Inferior parietal cortex (tissue), 1 donor: Measurements from ENCODE around the gene TNFRSF4.

Experiments used
- DNase-seq: peaks from one replicate; pipeline ENCODE4 v3.0.0-alpha.2; 2016; ENCODE audit errors: extremely low spot score

The TNFRSF4 gene

DNA sequence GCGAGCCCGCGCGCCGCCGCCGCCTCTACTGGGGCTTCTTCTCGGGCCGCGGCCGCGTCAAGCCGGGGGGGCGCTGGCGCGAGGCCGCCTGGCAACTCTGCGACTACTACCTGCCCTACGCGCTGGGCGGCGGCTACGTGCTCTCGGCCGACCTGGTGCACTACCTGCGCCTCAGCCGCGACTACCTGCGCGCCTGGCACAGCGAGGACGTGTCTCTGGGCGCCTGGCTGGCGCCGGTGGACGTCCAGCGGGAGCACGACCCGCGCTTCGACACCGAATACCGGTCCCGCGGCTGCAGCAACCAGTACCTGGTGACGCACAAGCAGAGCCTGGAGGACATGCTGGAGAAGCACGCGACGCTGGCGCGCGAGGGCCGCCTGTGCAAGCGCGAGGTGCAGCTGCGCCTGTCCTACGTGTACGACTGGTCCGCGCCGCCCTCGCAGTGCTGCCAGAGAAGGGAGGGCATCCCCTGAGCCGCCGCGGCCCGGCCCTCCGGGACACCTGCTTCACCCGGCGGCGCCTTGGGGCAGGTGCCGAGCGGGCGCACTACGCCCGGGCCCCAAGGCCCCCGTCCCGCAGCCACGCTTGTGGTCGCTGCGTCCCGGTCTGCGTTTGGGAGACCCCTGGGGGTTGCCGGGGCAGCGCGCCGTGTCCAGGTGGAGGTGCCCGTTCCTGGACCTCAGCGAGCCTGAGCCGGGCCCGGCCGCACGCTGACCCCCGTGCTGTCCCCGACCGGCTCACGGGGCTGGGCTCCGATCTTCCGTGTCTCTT lies 19.0 kb upstream of the TNFRSF4 start:
- DNase-seq, result no peak

DNA sequence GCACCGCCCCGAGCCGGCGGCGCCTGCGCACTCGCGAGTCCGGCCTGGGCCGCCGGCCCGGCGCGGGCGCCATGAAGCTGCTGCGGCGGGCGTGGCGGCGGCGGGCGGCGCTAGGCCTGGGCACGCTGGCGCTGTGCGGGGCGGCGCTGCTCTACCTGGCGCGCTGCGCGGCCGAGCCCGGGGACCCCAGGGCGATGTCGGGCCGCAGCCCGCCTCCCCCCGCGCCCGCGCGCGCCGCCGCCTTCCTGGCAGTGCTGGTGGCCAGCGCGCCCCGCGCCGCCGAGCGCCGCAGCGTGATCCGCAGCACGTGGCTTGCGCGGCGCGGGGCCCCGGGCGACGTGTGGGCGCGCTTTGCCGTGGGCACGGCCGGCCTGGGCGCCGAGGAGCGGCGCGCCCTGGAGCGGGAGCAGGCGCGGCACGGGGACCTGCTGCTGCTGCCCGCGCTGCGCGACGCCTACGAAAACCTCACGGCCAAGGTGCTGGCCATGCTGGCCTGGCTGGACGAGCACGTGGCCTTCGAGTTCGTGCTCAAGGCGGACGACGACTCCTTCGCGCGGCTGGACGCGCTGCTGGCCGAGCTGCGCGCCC lies 18.3 kb upstream of the TNFRSF4 start, which contains the start of gene B3GALT6:
B3GALT6 (plus strand) TSS at position 30 of the 588 bp plus-strand sequence; CDS start at position 72, 42 bp downstream.
- DNase-seq, result no peak

DNA sequence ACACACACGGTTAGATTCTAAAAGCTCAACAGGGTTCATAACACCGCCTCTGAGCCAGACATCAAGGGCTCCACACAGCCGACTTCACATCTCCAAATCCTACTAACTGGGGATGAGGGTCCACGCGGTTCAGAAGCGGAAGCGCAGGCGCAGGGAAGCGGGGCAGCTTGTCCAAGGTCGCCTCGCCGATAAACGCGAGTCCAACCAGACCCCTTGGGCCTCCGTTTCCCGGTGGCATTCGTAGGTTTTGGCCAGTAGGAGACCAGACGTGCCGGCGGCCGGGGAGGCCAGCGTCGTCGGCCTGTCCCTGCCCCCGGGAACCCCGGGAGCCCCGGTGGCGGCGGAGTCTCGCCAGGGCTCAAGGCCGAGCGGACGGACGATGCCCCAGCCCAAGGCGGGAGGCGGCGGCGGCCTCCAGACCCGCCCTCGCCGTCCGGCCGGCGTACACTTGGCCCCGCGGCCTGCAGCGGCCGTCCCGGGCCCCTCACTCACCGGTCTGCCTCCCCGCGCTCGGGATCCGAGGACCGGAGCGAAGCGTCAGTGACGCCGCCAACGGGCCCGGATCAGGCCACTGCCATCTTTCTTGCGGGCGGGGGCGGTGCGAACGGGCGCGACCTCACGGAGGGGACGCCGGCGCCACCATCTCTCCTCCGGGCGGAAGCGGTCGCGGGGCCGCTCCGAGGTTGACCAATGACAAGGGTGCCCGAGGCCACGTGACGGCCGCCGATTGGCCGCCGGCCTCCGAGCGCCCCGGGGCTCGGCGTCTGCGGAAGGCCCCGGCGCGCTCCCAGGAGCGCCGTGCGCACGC lies 17.7 kb upstream of the TNFRSF4 start, which contains the start of gene SDF4:
SDF4 (minus strand) TSS at position 602 of the 808 bp plus-strand sequence. CDS start 3,229 bp downstream, outside the sequence.
- DNase-seq, result peak; percentile 95

DNA sequence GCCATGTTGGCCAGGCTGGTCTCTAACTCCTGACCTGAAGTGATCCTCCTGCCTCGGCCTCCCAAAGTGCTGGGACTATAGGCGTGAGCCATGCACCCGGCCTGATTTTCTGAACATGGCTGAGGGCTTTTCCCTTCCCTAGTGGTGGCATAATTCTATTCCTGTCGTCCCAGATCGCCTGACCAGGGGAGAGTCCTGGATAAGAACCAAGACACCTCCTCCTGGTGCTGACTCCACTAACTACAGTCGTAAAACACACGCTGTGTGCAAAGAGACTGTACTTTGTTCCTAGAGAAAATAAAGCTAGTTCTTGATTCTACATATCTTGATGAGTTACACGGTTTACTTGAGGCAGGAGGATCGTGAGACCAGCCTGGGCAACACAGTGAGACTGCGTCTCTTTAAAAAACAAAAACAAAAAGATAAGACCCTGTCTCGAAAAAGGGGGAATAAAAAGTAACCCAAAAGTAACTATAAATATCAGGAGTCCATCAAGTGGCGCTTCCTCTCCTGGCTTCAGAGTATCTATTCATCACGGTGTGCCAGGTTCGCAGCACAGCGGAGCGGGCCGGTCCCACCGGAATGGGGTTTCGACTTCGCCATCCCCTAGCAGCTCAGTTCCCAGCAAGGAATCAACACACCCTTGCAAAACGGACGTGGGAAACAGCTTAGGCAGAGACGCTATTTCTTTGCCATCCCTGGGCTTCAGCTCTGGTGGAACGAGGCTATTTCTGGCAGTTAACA lies 16.9 kb upstream of the TNFRSF4 start:
- no peak for DNase-seq

DNA sequence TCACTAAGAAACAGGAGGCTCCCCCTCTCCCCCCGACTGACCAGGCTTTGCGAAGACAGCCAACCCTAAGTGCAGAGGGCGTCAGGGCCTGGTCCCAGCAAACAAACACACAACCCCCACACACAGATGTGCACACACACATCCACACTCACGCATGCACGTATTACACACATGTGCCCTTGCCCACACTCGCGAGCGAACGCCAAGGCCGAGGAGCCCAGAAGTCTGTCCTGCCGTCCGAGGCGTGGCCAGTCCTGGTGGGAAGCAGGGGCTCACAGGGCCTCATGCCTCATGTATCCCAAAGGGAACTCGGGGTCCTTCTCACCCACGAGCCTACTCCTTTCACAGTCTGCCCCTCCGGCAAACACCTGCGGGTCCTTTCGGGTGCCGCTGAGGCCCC lies 15.8 kb upstream of the TNFRSF4 start:
- DNase-seq, result no peak

DNA sequence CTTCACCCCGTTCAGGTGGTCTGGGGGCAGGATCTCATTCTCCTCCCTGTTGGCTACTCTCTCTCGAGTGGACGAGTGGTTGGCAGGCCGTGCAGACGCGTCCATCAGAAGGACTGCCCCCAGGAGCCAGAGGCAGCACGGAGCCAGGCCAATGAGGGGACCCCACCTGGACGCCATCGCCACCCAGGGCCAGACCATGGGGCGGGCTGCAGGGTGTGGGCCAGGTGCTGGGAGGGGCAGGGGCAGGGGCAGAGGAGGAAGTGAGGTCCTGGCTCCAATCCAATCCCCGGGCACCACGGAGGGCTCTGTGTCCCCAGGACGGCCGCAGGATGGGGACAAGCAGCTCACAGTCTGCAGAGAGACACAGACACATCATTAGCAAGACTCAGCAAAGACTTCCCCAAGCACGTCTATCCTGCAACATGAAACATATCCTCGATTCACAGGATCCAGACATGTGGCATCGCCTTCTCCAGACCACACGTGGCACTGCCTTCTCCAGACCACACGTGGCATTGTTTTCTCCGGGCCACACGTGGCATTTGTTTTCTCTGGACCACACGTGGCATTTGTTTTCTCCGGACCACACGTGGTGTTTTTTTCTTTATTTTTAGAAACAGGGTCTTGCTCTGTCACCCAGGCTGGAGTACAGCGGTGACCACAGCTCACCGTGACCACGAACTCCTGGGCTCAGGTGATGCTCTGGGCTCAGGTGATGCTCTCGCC lies 14.8 kb upstream of the TNFRSF4 start:
- no peak for DNase-seq

DNA sequence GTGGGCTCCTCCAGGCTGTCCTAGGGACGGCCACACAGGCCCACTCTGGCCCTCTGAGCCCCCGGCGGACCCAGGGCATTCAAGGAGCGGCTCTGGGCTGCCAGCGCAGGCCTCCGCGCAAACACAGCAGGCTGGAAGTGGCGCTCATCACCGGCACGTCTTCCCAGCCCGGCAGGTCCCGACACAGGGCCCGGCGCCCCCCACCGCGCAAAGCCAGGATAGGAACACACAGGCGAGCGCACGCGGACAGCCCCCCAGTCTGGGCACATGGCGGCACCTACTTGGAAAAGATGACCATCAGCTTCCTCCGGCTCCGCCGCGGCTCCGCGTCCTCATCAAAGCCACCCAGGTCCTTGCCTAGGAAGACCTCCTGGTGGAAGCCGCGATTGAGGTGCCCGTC lies 14.2 kb upstream of the TNFRSF4 start:
- no peak for DNase-seq

DNA sequence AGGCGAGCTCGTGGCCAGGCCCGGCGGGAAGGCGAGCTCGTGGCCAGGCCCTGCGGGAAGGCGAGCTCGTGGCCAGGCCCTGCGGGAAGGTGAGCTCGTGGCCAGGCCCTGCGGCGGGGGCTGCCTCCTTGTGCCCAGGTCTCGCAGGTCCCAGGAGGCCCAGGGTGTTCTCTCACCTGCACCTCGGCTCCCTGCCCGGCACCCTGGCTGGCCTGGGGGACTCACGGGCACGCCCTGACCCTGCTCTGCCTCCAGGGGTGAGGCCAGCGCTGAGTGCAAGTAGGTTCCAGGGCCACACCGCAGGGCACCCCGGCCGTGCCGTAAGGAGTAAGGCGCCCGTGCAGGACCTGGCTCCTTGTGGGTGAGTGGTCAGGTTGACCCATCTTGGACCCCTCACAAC lies 13.4 kb upstream of the TNFRSF4 start:
- no peak for DNase-seq

DNA sequence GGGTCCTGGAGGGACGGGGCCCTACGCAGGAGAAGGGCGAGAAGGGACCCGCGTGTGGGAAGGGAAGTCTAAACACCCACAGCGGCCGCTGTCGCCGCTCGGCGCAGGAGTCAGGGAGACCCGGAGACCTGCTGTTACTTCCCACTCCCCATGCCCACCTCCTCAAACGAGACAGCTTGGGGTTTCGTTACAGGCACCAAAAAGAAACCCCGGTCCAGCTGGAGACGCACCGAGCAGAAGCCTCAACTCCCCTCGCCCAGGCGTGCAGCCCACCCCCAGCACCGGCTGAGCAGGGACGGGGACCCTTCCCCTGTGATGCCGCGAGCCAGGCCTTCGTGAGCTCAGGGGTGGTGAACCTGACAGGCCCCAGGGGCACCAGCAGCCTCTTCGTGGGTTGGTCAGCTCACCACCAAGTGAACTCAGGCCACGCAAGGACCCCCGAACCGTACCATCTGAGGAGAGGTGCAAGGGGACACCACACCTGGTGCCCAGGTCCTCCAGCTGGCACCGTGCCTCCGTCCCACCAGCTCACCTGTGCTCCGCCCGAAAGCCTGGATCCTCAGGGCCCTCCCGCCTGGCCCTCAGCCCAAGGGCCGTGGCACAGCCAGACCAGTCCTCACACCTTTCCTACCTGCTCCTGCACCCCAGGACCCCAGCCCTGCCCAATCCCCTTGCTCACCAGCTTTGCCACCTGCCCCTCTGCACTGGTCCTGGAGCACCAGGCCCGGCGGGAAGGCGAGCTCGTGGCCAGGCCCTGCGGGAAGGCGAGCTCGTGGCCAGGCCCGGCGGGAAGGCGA lies 12.8 kb upstream of the TNFRSF4 start:
- no peak for DNase-seq

DNA sequence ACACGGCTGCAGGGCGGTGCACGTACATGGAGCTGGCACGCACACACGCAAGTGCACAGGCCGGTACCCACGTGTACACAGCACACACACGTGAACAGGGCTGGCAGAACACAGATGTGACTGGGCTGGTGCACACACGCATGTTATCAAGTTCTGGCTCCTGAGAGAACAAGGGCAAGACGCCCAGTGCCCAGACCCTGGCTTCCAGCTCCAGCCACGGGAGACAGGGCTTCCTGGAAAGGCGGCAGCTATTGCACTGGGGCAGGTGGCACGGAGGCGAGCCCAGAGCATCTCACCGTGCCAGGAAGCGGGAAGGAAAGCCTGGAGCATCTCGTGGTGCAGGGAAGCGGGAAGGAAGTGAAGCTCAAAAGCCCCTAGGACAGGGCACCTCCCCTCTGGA lies 12.0 kb upstream of the TNFRSF4 start:
- no peak for DNase-seq

DNA sequence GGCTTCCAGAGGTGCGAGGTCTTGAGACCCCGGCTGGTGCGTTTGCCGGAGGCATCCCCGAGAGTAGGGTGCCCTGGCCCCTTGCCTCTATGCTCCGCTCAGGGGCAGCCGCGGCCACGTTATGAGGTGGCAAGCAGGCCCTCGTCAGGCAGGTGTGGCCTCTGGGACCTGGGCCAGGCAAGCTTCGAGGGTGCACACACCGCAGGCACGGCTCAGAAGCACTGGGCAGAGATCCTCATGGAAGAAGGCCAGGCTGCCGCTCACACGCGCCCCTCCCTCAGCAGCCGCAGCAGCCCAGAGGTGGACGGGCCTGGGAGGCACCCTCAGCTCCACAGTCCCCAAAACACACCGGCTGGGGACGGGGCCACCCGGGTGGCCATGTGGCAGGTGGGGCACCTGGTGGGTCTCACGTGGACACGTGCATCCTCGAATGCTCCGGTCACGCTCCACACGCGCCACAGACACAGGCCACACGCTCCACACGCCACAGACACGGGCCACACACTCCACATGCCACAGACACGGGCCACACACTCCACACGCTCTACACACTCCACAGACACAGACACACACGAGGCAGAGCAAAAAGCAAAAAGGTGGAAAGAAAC lies 11.4 kb upstream of the TNFRSF4 start:
- no peak for DNase-seq

DNA sequence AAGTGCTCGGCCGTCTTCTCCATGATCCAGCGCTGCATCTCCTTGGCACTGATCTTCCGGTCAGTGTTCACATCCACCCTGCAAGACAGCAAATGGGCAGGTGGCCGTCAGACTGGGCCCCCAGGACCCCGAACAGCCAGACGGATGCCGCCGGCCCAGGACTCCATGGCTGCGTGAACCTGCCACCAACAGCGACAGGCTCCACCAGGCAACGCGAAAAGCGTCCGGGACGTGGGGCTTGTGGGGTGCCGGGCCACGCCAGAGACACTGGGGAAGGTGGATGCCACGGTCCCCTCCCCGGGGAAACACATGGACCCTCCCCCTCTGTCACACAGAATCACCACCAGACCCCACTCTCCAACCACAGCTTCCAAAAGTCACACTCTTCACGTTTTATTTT lies 9.9 kb upstream of the TNFRSF4 start:
- DNase-seq, result no peak

DNA sequence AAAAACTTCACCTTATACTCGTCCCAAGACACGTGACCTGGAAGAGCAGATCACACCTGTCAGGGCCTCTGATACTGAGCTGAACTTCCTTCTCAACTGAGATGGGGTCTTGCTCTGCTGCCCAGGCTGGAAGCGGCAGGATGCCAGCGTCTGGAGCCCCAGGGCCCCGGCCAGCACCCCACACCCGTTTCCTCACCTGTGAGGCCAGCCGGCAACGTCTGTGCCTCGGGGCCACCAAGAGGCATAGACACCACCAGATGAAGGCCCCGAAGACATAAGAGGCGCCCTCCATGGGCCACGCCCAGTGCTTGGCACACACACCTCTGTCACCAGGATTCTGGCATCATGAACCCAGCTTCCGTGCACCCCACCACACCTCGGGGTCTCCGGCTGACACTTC lies 9.4 kb upstream of the TNFRSF4 start:
- no peak for DNase-seq

DNA sequence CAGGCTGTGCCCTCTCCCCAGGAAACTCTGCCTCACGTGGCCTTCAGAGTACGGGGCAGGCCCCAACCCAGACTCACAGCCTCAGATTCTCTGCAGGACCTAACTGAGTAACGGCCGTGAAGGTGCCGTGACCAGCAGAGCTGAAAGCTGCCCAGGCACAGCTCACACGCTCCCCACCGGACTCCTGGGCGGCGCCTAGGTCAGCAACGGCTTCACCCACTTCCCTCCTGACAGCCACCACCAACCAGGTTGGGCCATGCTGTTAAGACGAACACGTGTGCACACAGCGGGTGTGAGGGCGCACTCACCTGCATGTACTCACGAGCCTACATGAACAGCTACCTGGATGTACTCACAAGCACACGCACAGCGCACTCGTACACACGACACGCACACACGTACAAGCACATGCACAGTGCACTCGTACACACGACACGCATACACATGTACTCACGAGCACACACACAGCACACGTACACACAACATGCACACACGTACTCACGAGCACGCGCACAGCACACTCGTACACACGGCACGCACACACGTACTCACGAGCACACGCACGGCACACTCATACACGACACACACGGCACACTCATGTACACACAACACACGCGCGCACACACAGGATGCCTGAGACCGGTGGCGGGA lies 8.7 kb upstream of the TNFRSF4 start:
- DNase-seq, result no peak

DNA sequence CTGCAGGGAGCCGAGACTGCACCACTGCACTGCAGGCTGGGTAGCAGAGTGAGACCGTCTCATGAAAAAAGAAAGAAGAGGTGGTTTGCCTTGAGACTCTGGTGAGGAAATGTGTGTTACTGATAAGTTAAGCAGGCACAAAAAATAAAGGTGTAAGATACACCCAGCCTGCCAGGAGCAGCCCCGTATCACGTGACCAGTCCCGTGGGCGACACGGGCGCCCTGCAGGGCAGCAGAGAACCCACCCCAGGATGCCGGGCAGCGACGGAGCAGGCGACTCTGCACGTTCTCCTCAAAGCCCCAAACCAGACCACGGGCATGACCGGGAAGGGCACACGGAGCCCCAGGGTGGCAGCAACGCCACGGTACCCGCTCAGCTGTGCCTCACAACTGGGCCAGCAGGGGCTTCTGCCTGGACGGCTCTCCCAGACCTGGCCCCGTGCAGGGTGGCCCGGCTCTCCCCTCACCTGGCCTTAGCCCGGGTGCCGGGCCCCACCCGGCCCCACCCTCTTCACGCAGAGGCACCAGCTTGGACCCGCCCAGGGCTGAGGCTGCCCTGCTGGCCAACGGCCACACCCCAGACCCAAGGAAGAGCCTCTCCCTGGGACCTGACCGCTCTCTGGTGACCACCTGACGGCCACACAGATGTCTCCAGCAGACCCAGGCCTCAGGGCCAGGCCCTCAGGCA lies 8.1 kb upstream of the TNFRSF4 start:
- no peak for DNase-seq

DNA sequence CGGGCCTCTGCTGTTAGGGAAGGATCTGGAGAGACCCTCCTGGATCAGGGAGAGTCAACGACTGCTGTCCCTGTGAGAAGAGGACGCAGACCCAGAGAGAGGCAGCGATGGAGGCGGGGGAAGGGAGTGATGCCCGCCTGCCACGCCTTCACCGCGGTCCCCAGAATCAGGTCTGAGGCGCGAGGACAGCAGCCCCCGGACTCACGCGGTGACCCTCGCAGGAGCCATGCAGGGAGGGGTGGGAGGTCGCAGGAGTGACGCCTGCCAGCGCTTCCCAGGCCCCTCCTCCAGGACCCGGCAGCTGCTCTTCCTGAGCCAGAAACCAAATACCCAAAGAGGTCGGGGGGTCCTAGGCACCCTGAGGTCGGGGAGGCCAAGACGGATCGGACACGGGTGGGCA lies 6.2 kb upstream of the TNFRSF4 start:
- DNase-seq, result no peak

DNA sequence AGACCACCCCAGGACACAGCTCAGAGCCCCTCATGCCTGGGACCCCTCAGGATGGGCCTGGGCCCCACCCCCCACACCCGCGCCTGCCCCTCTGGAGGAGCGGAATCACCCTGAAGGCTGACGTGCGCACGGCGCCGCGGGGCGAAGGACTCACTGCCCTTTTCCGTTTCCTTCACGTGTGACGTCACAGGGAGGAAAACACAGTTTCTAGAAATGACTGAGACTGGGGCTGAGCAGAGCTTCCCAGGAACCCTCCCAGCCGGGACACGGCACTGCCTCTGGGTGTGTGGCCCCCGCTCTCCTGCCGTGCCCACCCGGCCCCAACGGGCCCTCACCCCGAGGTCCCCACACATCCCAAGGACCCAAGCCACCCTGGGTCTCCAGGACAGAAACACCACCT lies 5.4 kb upstream of the TNFRSF4 start:
- DNase-seq, result no peak

DNA sequence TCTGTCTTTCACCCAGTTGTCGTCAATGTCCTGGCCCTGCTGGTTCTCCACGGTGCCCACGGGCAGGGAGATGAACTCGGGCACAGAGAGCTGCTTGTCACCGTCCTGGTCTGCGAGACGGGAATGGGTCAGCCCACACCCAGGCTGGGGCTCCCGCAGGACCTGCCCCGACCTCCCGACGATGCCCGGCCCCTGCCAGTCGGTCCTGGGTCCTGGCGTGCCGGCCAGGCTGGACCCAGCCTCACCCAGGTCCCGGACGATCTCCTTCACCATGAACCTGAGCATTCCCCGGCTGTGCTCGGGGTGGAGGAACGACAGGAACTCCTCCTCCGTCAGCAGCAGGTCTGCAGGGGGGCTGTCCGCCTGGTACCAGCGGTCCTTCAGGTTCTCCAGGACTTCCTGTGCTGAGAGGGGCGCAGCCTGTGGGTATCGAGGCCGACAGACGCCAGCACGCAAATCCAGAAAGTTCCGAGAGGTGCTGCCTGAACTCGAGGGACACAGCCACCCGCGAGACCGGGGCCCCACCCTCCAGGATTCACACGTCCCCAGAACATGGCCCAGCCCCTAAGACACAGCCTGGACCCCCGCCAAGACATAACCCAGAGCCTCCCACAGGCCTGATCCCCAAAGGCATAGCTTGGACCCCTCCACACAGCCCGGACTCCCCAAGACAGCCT lies 4.7 kb upstream of the TNFRSF4 start:
- no peak for DNase-seq
